Skeletal muscle tissue (tissue), 4 donors: ENCODE measurements around the gene SH2D4B. TPM values are rescaled to one million over a fixed set of nuclear protein-coding genes. Genes with fewer than 3 reads are reported as not detected.
A peak's percentile ranks its signal among the peaks of the same experiment; 100 is the strongest.
"Not testable (repeated sequence)": the region's sequence is repeated elsewhere in the genome, so short reads cannot be mapped to it uniquely, and the experiment has no call there.

Experiments
- H3K27ac ChIP-seq: one replicate; pipeline ENCODE4 v1.7.0; 2013; ENCODE audit warnings: mild to moderate bottlenecking, low read depth, low read length, inconsistent platforms
- H3K27me3 ChIP-seq, 3 donors: one replicate each; pipeline ENCODE4 v1.7.0; 2013; ENCODE audit warnings: low read length in 3 of 3; ENCODE audit not compliant: control insufficient read depth in 3 of 3, insufficient read depth in 3 of 3
- H3K36me3 ChIP-seq, 3 donors: one replicate each; pipeline ENCODE4 v1.7.0; 2013; ENCODE audit warnings: low read length in 3 of 3; ENCODE audit not compliant: control insufficient read depth in 3 of 3, insufficient read depth in 3 of 3
- H3K4me1 ChIP-seq, 3 donors: one replicate each; pipeline ENCODE4 v1.7.0; 2013; ENCODE audit warnings: low read length in 3 of 3, mild to moderate bottlenecking in 3 of 3; ENCODE audit not compliant: control insufficient read depth in 3 of 3, insufficient read depth in 3 of 3
- H3K4me3 ChIP-seq, 3 donors: one replicate each; pipeline ENCODE4 v1.7.0; 2013; ENCODE audit warnings: low read length in 3 of 3
- H3K9ac ChIP-seq, 3 donors: one replicate each; pipeline ENCODE4 v1.7.0; 2013; ENCODE audit warnings: low read length in 3 of 3, mild to moderate bottlenecking in 3 of 3, moderate library complexity in 2 of 3, low read depth in 1 of 3
- H3K9me3 ChIP-seq, 3 donors: one replicate each; pipeline ENCODE4 v1.7.0; 2013; ENCODE audit warnings: low read length in 3 of 3; ENCODE audit not compliant: control insufficient read depth in 3 of 3
- total RNA-seq: library from RNA; depleted of rRNA; stranded (reverse); fragments of >200 nt; gene quantifications from one replicate; pipeline ENCODE4 v1.2.3, GENCODE V29; 2014
- donor health status: Osteomylitis.

Gene SH2D4B
- total RNA-seq, 1 donor from 2014 or later = under 0.01 TPM

- H3K27ac ChIP-seq = peak overlapping the region; percentile 54
Observed at GRCh38 chr10:80542053-80542452, 4.4 kb downstream of the SH2D4B start.

GRCh38 chr10:80542652-80543318, 5.1 kb downstream of the SH2D4B start:
- Histone ChIP-seq H3K36me3 (no peaks in the 10 kb centered on the region), H3K27ac (no peak overlapping the region), H3K4me1 (peaks cover 0 to 14% (median 8%) of the 10 kb centered on the region in 3 donors), H3K27me3 (peaks cover 0 to 8% (median 5%) of the 10 kb centered on the region in 3 donors), H3K9ac (no peak overlapping the region), H3K9me3 (no peaks in the 10 kb centered on the region), H3K4me3 (no peak overlapping the region)

More at GRCh38 chr10:80542053-80542452, 4.4 kb downstream of the SH2D4B start:
- Histone ChIP-seq H3K9me3 (no peaks in the 10 kb centered on the region), H3K36me3 (no peaks in the 10 kb centered on the region), H3K4me1 (peaks cover 0 to 14% (median 8%) of the 10 kb centered on the region in 3 donors), H3K9ac (no peak overlapping the region), H3K27me3 (peaks cover 0 to 8% (median 5%) of the 10 kb centered on the region in 3 donors), H3K4me3 (no peak overlapping the region)

GRCh38 chr10:80543319-80543672, 5.6 kb downstream of the SH2D4B start:
- H3K4me1 ChIP-seq = peaks cover 0 to 14% (median 8%) of the 10 kb centered on the region in 3 donors
- H3K4me3 ChIP-seq, H3K36me3 ChIP-seq, H3K9ac ChIP-seq, H3K27me3 ChIP-seq, H3K9me3 ChIP-seq, H3K27ac ChIP-seq: not testable (repeated sequence)

GRCh38 chr10:80544316-80544953, 6.7 kb downstream of the SH2D4B start:
- H3K36me3 ChIP-seq = no peaks in the 10 kb centered on the region
- H3K4me1 ChIP-seq = peaks cover 0 to 14% (median 8%) of the 10 kb centered on the region in 3 donors
- H3K9me3 ChIP-seq = no peaks in the 10 kb centered on the region
- H3K27me3 ChIP-seq = peaks cover 0 to 8% (median 5%) of the 10 kb centered on the region in 3 donors
- H3K9ac ChIP-seq = no peak overlapping the region
- H3K27ac ChIP-seq = no peak overlapping the region
- no peak overlapping the region for H3K4me3 ChIP-seq

GRCh38 chr10:80545258-80545881, 7.7 kb downstream of the SH2D4B start:
- no peak overlapping the region for H3K27ac ChIP-seq
- H3K4me3 ChIP-seq = no peak overlapping the region
- H3K27me3 ChIP-seq = peaks cover 0 to 7% (median 5%) of the 10 kb centered on the region in 3 donors
- no peaks in the 10 kb centered on the region for H3K9me3 ChIP-seq
- no peak overlapping the region for H3K9ac ChIP-seq
- H3K4me1 ChIP-seq = peaks cover 0 to 13% (median 8%) of the 10 kb centered on the region in 3 donors
- H3K36me3 ChIP-seq = no peaks in the 10 kb centered on the region

GRCh38 chr10:80552151-80552646, 14.5 kb downstream of the SH2D4B start:
- Histone ChIP-seq H3K36me3 (no peaks in the 10 kb centered on the region), H3K4me1 (peaks cover 0 to 7% (median 0%) of the 10 kb centered on the region in 3 donors), H3K9me3 (no peaks in the 10 kb centered on the region), H3K27ac (no peak overlapping the region), H3K4me3 (no peak overlapping the region), H3K9ac (no peak overlapping the region), H3K27me3 (peaks cover 0 to 3% (median 0%) of the 10 kb centered on the region in 3 donors)

GRCh38 chr10:80553436-80553835, 15.7 kb downstream of the SH2D4B start:
- H3K36me3 ChIP-seq = no peaks in the 10 kb centered on the region
- H3K4me1 ChIP-seq = peaks cover 0 to 7% (median 0%) of the 10 kb centered on the region in 3 donors
- no peak overlapping the region for H3K4me3 ChIP-seq
- no peaks in the 10 kb centered on the region for H3K9me3 ChIP-seq
- H3K27me3 ChIP-seq = peaks cover 0 to 3% (median 0%) of the 10 kb centered on the region in 3 donors
- no peak overlapping the region for H3K9ac ChIP-seq
- H3K27ac ChIP-seq = no peak overlapping the region

- Histone ChIP-seq H3K9me3 (no peaks in the 10 kb centered on the region), H3K27me3 (peaks cover 0 to 3% (median 0%) of the 10 kb centered on the region in 3 donors), H3K27ac (no peak overlapping the region), H3K4me3 (no peak overlapping the region), H3K4me1 (peaks cover 0 to 7% (median 0%) of the 10 kb centered on the region in 3 donors), H3K36me3 (no peaks in the 10 kb centered on the region), H3K9ac (no peak overlapping the region)
Observed at GRCh38 chr10:80554050-80554449, 16.3 kb downstream of the SH2D4B start.

GRCh38 chr10:80555415-80555814, 17.7 kb downstream of the SH2D4B start:
- Histone ChIP-seq H3K27me3 (no peaks in the 10 kb centered on the region), H3K4me1 (peaks cover 0 to 7% (median 0%) of the 10 kb centered on the region in 3 donors), H3K9me3 (no peaks in the 10 kb centered on the region), H3K27ac (no peak overlapping the region), H3K9ac (no peak overlapping the region), H3K4me3 (no peak overlapping the region), H3K36me3 (no peaks in the 10 kb centered on the region)

- H3K9ac ChIP-seq = no peak overlapping the region
- no peaks in the 10 kb centered on the region for H3K36me3 ChIP-seq
- peaks cover 0 to 4% (median 0%) of the 10 kb centered on the region in 3 donors for H3K27me3 ChIP-seq
- H3K4me1 ChIP-seq = no peaks in the 10 kb centered on the region
- H3K4me3 ChIP-seq = no peak overlapping the region
- H3K9me3 ChIP-seq = no peaks in the 10 kb centered on the region
- H3K27ac ChIP-seq = no peak overlapping the region
Observed at GRCh38 chr10:80561950-80562349, 24.2 kb downstream of the SH2D4B start.
